ENCODE measurements around the gene SETD5. TPM values are rescaled to one million over a fixed set of nuclear protein-coding genes. Genes with fewer than 3 reads are reported as not detected.

Gene SETD5
- total and polyA plus RNA-seq, 4 experiments from 2014 or later, result 8.4 to 142 (median 96.4) TPM

GRCh38 chr3:9433627-9434521 lies 36.5 kb downstream of the SETD5 start:
- H3K4me3 Mint-ChIP-seq, result no peak overlapping the region
- H3K9me3 Mint-ChIP-seq, result no peaks in the 10 kb centered on the region
- ChIA-PET POLR2A (ENCODE audit: partially characterized antibody) (no interaction called here), CTCF (ENCODE audit: partially characterized antibody) (no interaction called here)
- peaks cover 71 to 81% of the 10 kb centered on the region in 2 donors for H3K36me3 Mint-ChIP-seq
- no peaks in the 10 kb centered on the region for H3K4me1 ChIP-seq (ENCODE audit: insufficient read depth, low read length)
- intact Hi-C loops (cut with micrococcal nuclease), result no loop called here
- DNase-seq, result no peak
- H3K4me1 Mint-ChIP-seq, result peaks cover 0 to 8% (median 6%) of the 10 kb centered on the region in 4 donors
- no peak overlapping the region for H3K4me3 ChIP-seq (ENCODE audit: low read length in 2 of 2)
- no peaks in the 10 kb centered on the region for H3K27me3 Mint-ChIP-seq
- H3K27me3 ChIP-seq (ENCODE audit: insufficient read depth, low read length), result no peaks in the 10 kb centered on the region
- peak overlapping the region in 1 of 7 donors; percentile 17 for H3K27ac Mint-ChIP-seq
- H3K27ac ChIP-seq (ENCODE audit: low read depth, low read length), result no peak overlapping the region
- H3K9me3 ChIP-seq (ENCODE audit: control insufficient read depth in 1 of 2, low read length in 2 of 2), result no peaks in the 10 kb centered on the region
- peaks cover 82% of the 10 kb centered on the region for H3K36me3 ChIP-seq (ENCODE audit: insufficient read depth, low read length)

DNA sequence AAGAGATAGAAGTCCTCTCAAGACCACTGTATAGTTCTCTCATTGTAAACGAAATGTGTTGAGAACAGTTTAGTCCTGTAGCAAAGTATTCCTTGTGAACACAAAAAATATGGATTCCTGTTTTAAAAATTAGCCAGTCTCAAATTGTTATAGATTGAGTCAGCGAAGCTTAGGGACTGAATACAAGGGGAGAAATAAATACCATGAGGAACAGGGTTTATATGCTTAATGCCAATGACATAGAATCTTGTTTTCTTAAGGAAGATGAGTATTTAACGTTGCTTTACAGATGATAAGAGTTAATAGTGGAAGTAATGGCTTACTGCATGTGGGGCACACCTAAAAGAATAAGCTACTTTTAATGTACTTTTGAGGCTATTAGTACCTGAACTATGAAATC lies 37.9 kb downstream of the SETD5 start:
- Mint-ChIP-seq H3K9me3 (no peaks in the 10 kb centered on the region), H3K4me3 (no peak overlapping the region), H3K36me3 (peaks cover 61 to 82% of the 10 kb centered on the region in 2 donors), H3K27me3 (no peaks in the 10 kb centered on the region), H3K4me1 (peaks cover 0 to 6% (median 5%) of the 10 kb centered on the region in 4 donors), H3K27ac (peak overlapping the region in 1 of 7 donors; percentile 25)
- intact Hi-C loops (cut with micrococcal nuclease), result no loop called here
- H3K36me3 ChIP-seq (ENCODE audit: insufficient read depth, low read length), result peaks cover 79% of the 10 kb centered on the region
- CTCF ChIA-PET (ENCODE audit: partially characterized antibody), result interaction anchor here (2.0 kb wide), 1 partner anchor 82 kb away, joined by 5 read pairs; no protein-coding TSS in a partner anchor
- no peaks in the 10 kb centered on the region for H3K27me3 ChIP-seq (ENCODE audit: insufficient read depth, low read length)
- no peak overlapping the region for H3K27ac ChIP-seq (ENCODE audit: low read depth, low read length)
- no peaks in the 10 kb centered on the region for H3K9me3 ChIP-seq (ENCODE audit: control insufficient read depth in 1 of 2, low read length in 2 of 2)
- H3K4me3 ChIP-seq (ENCODE audit: low read length in 2 of 2), result no peak overlapping the region
- H3K4me1 ChIP-seq (ENCODE audit: insufficient read depth, low read length), result no peaks in the 10 kb centered on the region
- DNase-seq, result no peak
- POLR2A ChIA-PET (ENCODE audit: partially characterized antibody), result no interaction called here

DNA sequence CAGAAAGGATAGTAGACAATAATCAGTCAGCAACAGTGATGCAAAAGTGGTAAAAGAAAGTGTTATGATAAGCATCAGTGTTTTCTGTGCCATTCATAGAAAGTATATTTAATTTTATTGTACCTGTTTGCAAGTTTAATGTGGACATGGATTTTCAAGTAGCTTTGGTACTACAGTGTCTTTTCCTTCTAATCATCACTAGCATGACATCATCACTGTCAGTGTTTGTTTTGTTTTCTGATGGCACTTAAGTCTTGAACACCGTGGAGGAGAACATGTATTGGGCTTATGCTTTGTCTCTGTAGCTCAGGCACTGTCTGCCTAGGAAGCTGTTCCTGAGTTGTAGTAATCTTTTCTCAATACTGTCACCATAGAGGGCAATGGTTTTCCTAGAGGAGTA lies 41.9 kb downstream of the SETD5 start:
- Histone ChIP-seq H3K4me3 (ENCODE audit: low read length in 2 of 2) (no peak overlapping the region), H3K27ac (ENCODE audit: low read depth, low read length) (no peak overlapping the region), H3K36me3 (ENCODE audit: insufficient read depth, low read length) (peaks cover 80% of the 10 kb centered on the region), H3K9me3 (ENCODE audit: control insufficient read depth in 1 of 2, low read length in 2 of 2) (no peaks in the 10 kb centered on the region), H3K27me3 (ENCODE audit: insufficient read depth, low read length) (no peaks in the 10 kb centered on the region), H3K4me1 (ENCODE audit: insufficient read depth, low read length) (no peaks in the 10 kb centered on the region)
- Mint-ChIP-seq H3K4me1 (peaks cover 0 to 5% (median 2%) of the 10 kb centered on the region in 4 donors), H3K27ac (peak overlapping the region in 2 of 7 donors; percentile 32 to 68), H3K4me3 (no peak overlapping the region), H3K9me3 (no peaks in the 10 kb centered on the region), H3K27me3 (no peaks in the 10 kb centered on the region), H3K36me3 (peaks cover 64 to 88% of the 10 kb centered on the region in 2 donors)
- CTCF ChIA-PET (ENCODE audit: partially characterized antibody), result no interaction called here
- intact Hi-C loops (cut with micrococcal nuclease), result no loop called here
- DNase-seq, result no peak
- POLR2A ChIA-PET (ENCODE audit: partially characterized antibody), result no interaction called here

DNA sequence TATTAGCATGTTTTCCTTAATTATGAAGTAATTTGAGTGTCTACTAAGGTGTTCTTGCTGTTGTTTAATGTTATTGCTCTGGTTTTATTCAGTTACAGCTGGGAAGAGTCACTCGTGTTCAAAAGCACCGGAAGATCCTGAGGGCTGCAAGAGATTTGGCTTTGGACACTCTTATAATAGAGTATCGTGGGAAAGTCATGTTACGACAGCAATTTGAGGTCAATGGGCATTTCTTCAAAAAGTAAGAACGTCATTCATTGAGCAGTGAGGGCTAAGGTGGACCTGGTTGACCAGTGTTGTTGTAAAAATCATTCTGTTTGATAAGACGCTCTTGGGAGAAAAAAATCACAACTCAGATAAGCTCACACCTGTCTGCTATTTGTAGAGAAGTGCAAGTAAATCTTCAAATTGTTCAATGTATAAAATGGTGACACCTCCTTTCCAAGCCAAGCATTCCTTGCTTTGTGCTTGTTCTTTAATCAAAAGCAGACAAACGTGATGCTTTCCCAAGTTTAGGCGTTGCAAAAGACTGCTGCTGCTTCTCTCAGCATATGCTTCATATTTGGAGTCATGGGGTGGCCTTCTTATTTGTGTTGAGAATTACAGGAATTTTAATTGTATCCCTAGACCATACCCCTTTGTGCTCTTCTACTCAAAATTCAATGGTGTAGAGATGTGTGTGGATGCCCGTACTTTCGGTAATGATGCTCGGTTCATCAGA lies 44.2 kb downstream of the SETD5 start:
- peaks cover 53 to 83% of the 10 kb centered on the region in 2 donors for H3K36me3 Mint-ChIP-seq
- Histone ChIP-seq H3K27me3 (ENCODE audit: insufficient read depth, low read length) (no peaks in the 10 kb centered on the region), H3K9me3 (ENCODE audit: control insufficient read depth in 1 of 2, low read length in 2 of 2) (no peaks in the 10 kb centered on the region), H3K4me1 (ENCODE audit: insufficient read depth, low read length) (no peaks in the 10 kb centered on the region), H3K27ac (ENCODE audit: low read depth, low read length) (no peak overlapping the region), H3K4me3 (ENCODE audit: low read length in 2 of 2) (no peak overlapping the region), H3K36me3 (ENCODE audit: insufficient read depth, low read length) (peaks cover 71% of the 10 kb centered on the region)
- H3K27me3 Mint-ChIP-seq, result no peaks in the 10 kb centered on the region
- no peak overlapping the region for H3K4me3 Mint-ChIP-seq
- ChIA-PET POLR2A (ENCODE audit: partially characterized antibody) (interaction anchor here (2.1 kb wide), 1 partner anchor 46 kb away, joined by 7 read pairs; no protein-coding TSS in a partner anchor), CTCF (ENCODE audit: partially characterized antibody) (interaction anchor here (1.7 kb wide), 1 partner anchor 89 kb away, joined by 6 read pairs; no protein-coding TSS in a partner anchor)
- peak overlapping the region in 2 of 7 donors; percentile 16 to 37 for H3K27ac Mint-ChIP-seq
- H3K9me3 Mint-ChIP-seq, result no peaks in the 10 kb centered on the region
- H3K4me1 Mint-ChIP-seq, result peaks cover 0 to 5% (median 0%) of the 10 kb centered on the region in 4 donors
- intact Hi-C loops (cut with micrococcal nuclease), result no loop called here
- DNase-seq, result no peak

- Histone ChIP-seq H3K4me1 (ENCODE audit: insufficient read depth, low read length) (peaks cover 19% of the 10 kb centered on the region), H3K27me3 (ENCODE audit: insufficient read depth, low read length) (no peaks in the 10 kb centered on the region), H3K4me3 (ENCODE audit: low read length in 2 of 2) (no peak overlapping the region), H3K9me3 (ENCODE audit: control insufficient read depth in 1 of 2, low read length in 2 of 2) (no peaks in the 10 kb centered on the region), H3K27ac (ENCODE audit: low read depth, low read length) (no peak overlapping the region), H3K36me3 (ENCODE audit: insufficient read depth, low read length) (peaks cover 55% of the 10 kb centered on the region)
- ChIA-PET CTCF (ENCODE audit: partially characterized antibody) (interaction anchor here (0.8 kb wide), 1 partner anchor 95 kb away, joined by 3 read pairs; no protein-coding TSS in a partner anchor), POLR2A (ENCODE audit: partially characterized antibody) (interaction anchor here (0.5 kb wide), 1 partner anchor 53 kb away, joined by 4 read pairs; no protein-coding TSS in a partner anchor)
- Mint-ChIP-seq H3K4me1 (peaks cover 14 to 41% (median 23%) of the 10 kb centered on the region in 4 donors), H3K27me3 (no peaks in the 10 kb centered on the region), H3K9me3 (no peaks in the 10 kb centered on the region), H3K4me3 (no peak overlapping the region), H3K36me3 (peaks cover 57 to 83% of the 10 kb centered on the region in 2 donors), H3K27ac (peak overlapping the region in 4 of 7 donors; percentile 8 to 58 (median 40))
- intact Hi-C loops (cut with micrococcal nuclease), result no loop called here
- DNase-seq, result no peak
Observed at GRCh38 chr3:9448071-9448470, 50.7 kb downstream of the SETD5 start.

DNA sequence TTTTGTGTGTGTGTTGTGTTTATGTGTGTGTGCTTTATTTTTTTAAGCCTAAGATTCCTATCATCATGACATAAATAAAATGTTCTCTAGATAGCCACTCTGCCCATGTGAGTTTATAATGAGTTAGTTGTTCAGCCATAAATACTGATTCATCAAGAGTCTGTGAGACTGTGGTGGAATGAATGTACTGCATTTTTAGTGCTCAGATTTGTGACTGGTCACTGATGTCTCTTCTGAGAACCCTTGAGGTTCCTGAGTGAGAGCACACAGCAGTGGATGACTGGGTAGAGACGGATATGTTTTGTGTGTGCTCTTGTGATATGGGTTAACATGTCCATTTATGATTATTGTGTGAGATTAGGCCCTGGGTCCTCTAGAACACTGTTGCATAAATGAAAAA lies 51.2 kb downstream of the SETD5 start:
- no peaks in the 10 kb centered on the region for H3K9me3 Mint-ChIP-seq
- no peak overlapping the region for H3K4me3 Mint-ChIP-seq
- Histone ChIP-seq H3K27me3 (ENCODE audit: insufficient read depth, low read length) (no peaks in the 10 kb centered on the region), H3K9me3 (ENCODE audit: control insufficient read depth in 1 of 2, low read length in 2 of 2) (no peaks in the 10 kb centered on the region), H3K4me1 (ENCODE audit: insufficient read depth, low read length) (peaks cover 19% of the 10 kb centered on the region), H3K36me3 (ENCODE audit: insufficient read depth, low read length) (peaks cover 54% of the 10 kb centered on the region), H3K27ac (ENCODE audit: low read depth, low read length) (no peak overlapping the region), H3K4me3 (ENCODE audit: low read length in 2 of 2) (no peak overlapping the region)
- peaks cover 14 to 41% (median 23%) of the 10 kb centered on the region in 4 donors for H3K4me1 Mint-ChIP-seq
- peak overlapping the region in 4 of 7 donors; percentile 23 to 59 (median 46) for H3K27ac Mint-ChIP-seq
- no peak for DNase-seq
- ChIA-PET CTCF (ENCODE audit: partially characterized antibody) (no interaction called here), POLR2A (ENCODE audit: partially characterized antibody) (no interaction called here)
- intact Hi-C loops (cut with micrococcal nuclease), result no loop called here
- H3K27me3 Mint-ChIP-seq, result no peaks in the 10 kb centered on the region
- peaks cover 53 to 81% of the 10 kb centered on the region in 2 donors for H3K36me3 Mint-ChIP-seq

- Histone ChIP-seq H3K27ac (ENCODE audit: low read depth, low read length) (no peak overlapping the region), H3K4me1 (ENCODE audit: insufficient read depth, low read length) (peaks cover 19% of the 10 kb centered on the region), H3K36me3 (ENCODE audit: insufficient read depth, low read length) (peaks cover 48% of the 10 kb centered on the region), H3K9me3 (ENCODE audit: control insufficient read depth in 1 of 2, low read length in 2 of 2) (no peaks in the 10 kb centered on the region), H3K27me3 (ENCODE audit: insufficient read depth, low read length) (no peaks in the 10 kb centered on the region), H3K4me3 (ENCODE audit: low read length in 2 of 2) (no peak overlapping the region)
- CTCF ChIA-PET (ENCODE audit: partially characterized antibody), result no interaction called here
- Mint-ChIP-seq H3K36me3 (peaks cover 47 to 76% of the 10 kb centered on the region in 2 donors), H3K27me3 (no peaks in the 10 kb centered on the region), H3K4me3 (no peak overlapping the region), H3K9me3 (no peaks in the 10 kb centered on the region), H3K4me1 (peaks cover 14 to 41% (median 22%) of the 10 kb centered on the region in 4 donors), H3K27ac (peak overlapping the region in 4 of 7 donors; percentile 16 to 90 (median 78))
- no peak for DNase-seq
- intact Hi-C loops (cut with micrococcal nuclease), result loop anchor here (2.0 kb wide), 1 partner anchor 97 kb away; no protein-coding TSS in a partner anchor
- POLR2A ChIA-PET (ENCODE audit: partially characterized antibody), result no interaction called here
Observed at GRCh38 chr3:9450126-9450525, 52.7 kb downstream of the SETD5 start.
